Pericardium fibroblast (primary cell): Measurements from ENCODE around the gene RASSF5. TPM values are rescaled to one million over a fixed set of nuclear protein-coding genes. Genes with fewer than 3 reads are reported as not detected.

Experiments
- total RNA-seq: library from RNA; depleted of rRNA; stranded (reverse); fragments of >200 nt; gene quantifications from 2 replicates; pipeline ENCODE4 v1.2.3, GENCODE V29; 2015

RASSF5 gene
- 0.94 and 1.5 TPM in 2 replicates for total RNA-seq

GRCh38 chr1:206507284-206508129 is at the start of gene RASSF5:
Gene RASSF5 (plus strand): TSS chr1:206507531. CDS start chr1:206507603, 72 bp downstream.

GRCh38 chr1:206469933-206470691 is 37.2 kb upstream of the RASSF5 start, which contains the start of gene IKBKE:
Gene IKBKE (plus strand): TSS chr1:206470476. CDS start chr1:206473228, 2,752 bp downstream.

GRCh38 chr1:206612129-206612876 is 105.0 kb downstream of the RASSF5 start, which contains the start of gene EIF2D:
Gene EIF2D (minus strand): TSS chr1:206612465. CDS start chr1:206612342, 123 bp downstream.

GRCh38 chr1:206635080-206635977 is 128.0 kb downstream of the RASSF5 start, which contains the start of gene DYRK3:
Gene DYRK3 (plus strand): TSS chr1:206635536. CDS start chr1:206635704, 168 bp downstream.

Other genes with a start within 250 kb of the RASSF5 start
- 7.5 and 7.9 TPM in 2 replicates for gene IKBKE, start 37.1 kb upstream of the RASSF5 start, total RNA-seq
- gene EIF2D, start 104.9 kb downstream of the RASSF5 start, total RNA-seq: 38.0 and 64.7 TPM in 2 replicates
- gene DYRK3, start 128.0 kb downstream of the RASSF5 start, total RNA-seq: 7.2 and 7.7 TPM in 2 replicates
- 43.2 and 43.6 TPM in 2 replicates for gene MAPKAPK2, start 177.4 kb downstream of the RASSF5 start, total RNA-seq